Measurements from ENCODE around the gene OIP5.
"Not testable (repeated sequence)": the region's sequence is repeated elsewhere in the genome, so short reads cannot be mapped to it uniquely, and the experiment has no call there.

- not testable (repeated sequence) for TF ChIP-seq SPI1, POLR2A (IDR thresholded peaks at IDR 0.05; ENCODE audit: low read depth, low read length)
Observed at GRCh38 chr15:41282436-41282835, 50.0 kb downstream of the OIP5 start.
